Gastrocnemius medialis (tissue), 4 donors: ENCODE results near the gene THOP1.

ENCODE experiments used
- CTCF ChIP-seq, 5 experiments: fragments of 450-650 bp in 3 of 5; fragments of 200-600 bp in 2 of 5; sonication (generic) in 2 of 5; IDR thresholded peaks in 4 of 5; conservative IDR thresholded peaks in 1 of 5; 1 replicate in 4 of 5; 2 replicates in 1 of 5; pipeline ENCODE4 v1.5.1; 2016 to 2019; ENCODE audit warnings: antibody characterized with exemption in 5 of 5, mild to moderate bottlenecking in 3 of 5, moderate library complexity in 3 of 5
- POLR2A ChIP-seq, 2 donors: fragments of 450-650 bp; IDR thresholded peaks; one replicate each; pipeline ENCODE4 v1.6.1; 2017; ENCODE audit warnings: antibody characterized with exemption in 2 of 2, mild to moderate bottlenecking in 2 of 2, moderate library complexity in 2 of 2

- TF ChIP-seq CTCF (IDR thresholded peaks at IDR 0.05 in 4 of 5, conservative IDR thresholded peaks at IDR 0.05 in 1 of 5): no peak
- no peak for TF ChIP-seq POLR2A (IDR thresholded peaks at IDR 0.05)
These were observed 28.8 kb upstream of the THOP1 start for GRCh38 chr19:2756477-2756876.
